Measurements from ENCODE around the gene TMCC2.

GRCh38 chr1:205249651-205250050 is 21.9 kb downstream of the TMCC2 start:
- TF ChIP-seq CTCF (IDR thresholded peaks at IDR 0.05) (no peak), EP300 (IDR thresholded peaks at IDR 0.05) (no peak)
